Ishikawa (cell line): ENCODE measurements around the gene LRRC56.
A peak's percentile ranks its signal among the peaks of the same experiment; 100 is the strongest.

Experiments
- CEBPB ChIP-seq: IDR thresholded peaks from 2 replicates; pipeline ENCODE4 v1.6.1; 2012
- CREB1 ChIP-seq: IDR thresholded peaks from 2 replicates; pipeline ENCODE4 v1.6.1; 2012; ENCODE audit warnings: low read depth
- EGR1 ChIP-seq: IDR thresholded peaks from 2 replicates; pipeline ENCODE4 v1.6.1; 2012
- EP300 ChIP-seq: IDR thresholded peaks from 2 replicates; pipeline ENCODE4 v1.6.1; 2012; ENCODE audit warnings: borderline replicate concordance
- NFIC ChIP-seq: IDR thresholded peaks from 2 replicates; pipeline ENCODE4 v1.6.1; 2012
- RAD21 ChIP-seq: IDR thresholded peaks from 2 replicates; pipeline ENCODE4 v1.6.1; 2012; ENCODE audit warnings: low read depth
- TAF1 ChIP-seq: IDR thresholded peaks from 2 replicates; pipeline ENCODE4 v1.6.1; 2012; ENCODE audit warnings: low read depth, mild to moderate bottlenecking
- TCF12 ChIP-seq: IDR thresholded peaks from 2 replicates; pipeline ENCODE4 v1.6.1; 2012; ENCODE audit warnings: low read depth
- TEAD4 ChIP-seq: IDR thresholded peaks from 2 replicates; pipeline ENCODE4 v1.6.1; 2012
- YY1 ChIP-seq: IDR thresholded peaks from 2 replicates; pipeline ENCODE4 v1.6.1; 2012; ENCODE audit warnings: low read depth
- ZBTB7A ChIP-seq: IDR thresholded peaks from 2 replicates; pipeline ENCODE4 v1.6.1; 2012; ENCODE audit warnings: low read depth
- TF ChIP-seq, protein P1 (sequence below): IDR thresholded peaks from 2 replicates; pipeline ENCODE4 v1.6.1; 2012
- TF ChIP-seq, protein P2 (sequence below): IDR thresholded peaks from 2 replicates; pipeline ENCODE4 v1.6.1; 2012
- TF ChIP-seq, protein P3 (sequence below): IDR thresholded peaks from 2 replicates; pipeline ENCODE4 v1.6.1; 2012; ENCODE audit warnings: low read depth, mild to moderate bottlenecking

LRRC56 gene

DNA sequence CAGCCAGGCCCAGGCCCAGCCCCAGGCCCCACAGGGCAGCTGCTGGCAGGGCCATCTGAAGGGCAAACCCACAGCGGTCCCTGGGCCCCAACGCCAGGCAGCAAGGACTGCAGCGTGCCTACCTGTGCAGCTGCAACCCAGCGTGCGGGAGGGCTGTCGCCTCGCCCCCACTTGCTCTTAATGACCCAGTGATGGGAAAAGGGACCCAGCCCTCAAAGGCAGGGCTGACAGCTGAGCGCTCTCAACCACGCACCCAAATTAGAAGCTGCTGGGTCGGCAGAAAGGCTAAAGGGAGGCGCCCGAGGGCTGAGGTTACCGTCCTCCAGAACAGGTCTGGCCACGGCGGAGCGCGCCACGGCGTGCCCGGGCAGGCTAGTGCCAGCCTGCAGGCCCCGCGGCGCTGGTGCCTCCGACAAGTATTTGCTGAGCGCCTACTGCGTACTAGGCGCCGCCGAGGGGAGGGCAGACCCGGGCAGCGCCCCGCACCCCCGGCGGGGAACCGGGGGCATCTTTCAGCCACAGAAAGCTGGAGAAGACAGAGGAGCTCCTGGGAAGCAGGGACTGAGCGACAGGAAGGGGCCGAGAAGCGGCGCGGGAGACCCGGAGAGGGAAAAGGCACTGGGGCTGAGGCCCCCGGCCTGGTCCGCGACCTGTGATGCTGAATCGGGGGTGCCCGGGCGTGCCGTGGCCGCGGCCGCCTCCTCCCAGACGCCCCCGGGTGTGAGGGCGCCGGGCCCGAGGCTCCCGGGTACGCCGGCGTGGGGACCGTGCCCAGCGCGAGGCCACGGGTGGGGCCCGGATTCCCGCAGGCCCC, 2.7 kb upstream of the LRRC56 start:
- TF ChIP-seq, protein P1, sequence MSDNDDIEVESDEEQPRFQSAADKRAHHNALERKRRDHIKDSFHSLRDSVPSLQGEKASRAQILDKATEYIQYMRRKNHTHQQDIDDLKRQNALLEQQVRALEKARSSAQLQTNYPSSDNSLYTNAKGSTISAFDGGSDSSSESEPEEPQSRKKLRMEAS = peak; percentile 28; the same call in 1 of the 2 replicates
- TF ChIP-seq, protein P2, sequence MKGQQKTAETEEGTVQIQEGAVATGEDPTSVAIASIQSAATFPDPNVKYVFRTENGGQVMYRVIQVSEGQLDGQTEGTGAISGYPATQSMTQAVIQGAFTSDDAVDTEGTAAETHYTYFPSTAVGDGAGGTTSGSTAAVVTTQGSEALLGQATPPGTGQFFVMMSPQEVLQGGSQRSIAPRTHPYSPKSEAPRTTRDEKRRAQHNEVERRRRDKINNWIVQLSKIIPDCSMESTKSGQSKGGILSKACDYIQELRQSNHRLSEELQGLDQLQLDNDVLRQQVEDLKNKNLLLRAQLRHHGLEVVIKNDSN = no peak

DNA sequence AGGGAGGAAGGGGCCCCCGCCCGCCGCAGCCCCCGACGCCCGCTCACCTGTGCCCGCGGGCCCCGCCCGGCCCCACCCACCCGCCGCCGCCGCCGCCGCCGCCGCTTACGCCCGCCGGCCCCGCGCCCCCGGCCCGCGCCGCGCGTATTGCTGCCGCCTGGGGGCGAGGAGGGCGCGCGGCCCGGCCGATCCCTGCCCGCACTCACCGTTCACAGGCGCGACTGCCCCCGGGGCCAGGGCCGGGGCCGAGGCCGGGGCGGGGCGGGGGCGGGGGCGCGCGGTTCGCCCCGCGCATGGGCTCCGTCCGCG, 2.2 kb upstream of the LRRC56 start:
- TF ChIP-seq, protein P2 = no peak
- no peak for TF ChIP-seq CEBPB
- TF ChIP-seq EGR1 = no peak
- no peak for TF ChIP-seq ZBTB7A
- no peak for TF ChIP-seq CREB1
- TF ChIP-seq EP300 = no peak
- TF ChIP-seq, protein P3, sequence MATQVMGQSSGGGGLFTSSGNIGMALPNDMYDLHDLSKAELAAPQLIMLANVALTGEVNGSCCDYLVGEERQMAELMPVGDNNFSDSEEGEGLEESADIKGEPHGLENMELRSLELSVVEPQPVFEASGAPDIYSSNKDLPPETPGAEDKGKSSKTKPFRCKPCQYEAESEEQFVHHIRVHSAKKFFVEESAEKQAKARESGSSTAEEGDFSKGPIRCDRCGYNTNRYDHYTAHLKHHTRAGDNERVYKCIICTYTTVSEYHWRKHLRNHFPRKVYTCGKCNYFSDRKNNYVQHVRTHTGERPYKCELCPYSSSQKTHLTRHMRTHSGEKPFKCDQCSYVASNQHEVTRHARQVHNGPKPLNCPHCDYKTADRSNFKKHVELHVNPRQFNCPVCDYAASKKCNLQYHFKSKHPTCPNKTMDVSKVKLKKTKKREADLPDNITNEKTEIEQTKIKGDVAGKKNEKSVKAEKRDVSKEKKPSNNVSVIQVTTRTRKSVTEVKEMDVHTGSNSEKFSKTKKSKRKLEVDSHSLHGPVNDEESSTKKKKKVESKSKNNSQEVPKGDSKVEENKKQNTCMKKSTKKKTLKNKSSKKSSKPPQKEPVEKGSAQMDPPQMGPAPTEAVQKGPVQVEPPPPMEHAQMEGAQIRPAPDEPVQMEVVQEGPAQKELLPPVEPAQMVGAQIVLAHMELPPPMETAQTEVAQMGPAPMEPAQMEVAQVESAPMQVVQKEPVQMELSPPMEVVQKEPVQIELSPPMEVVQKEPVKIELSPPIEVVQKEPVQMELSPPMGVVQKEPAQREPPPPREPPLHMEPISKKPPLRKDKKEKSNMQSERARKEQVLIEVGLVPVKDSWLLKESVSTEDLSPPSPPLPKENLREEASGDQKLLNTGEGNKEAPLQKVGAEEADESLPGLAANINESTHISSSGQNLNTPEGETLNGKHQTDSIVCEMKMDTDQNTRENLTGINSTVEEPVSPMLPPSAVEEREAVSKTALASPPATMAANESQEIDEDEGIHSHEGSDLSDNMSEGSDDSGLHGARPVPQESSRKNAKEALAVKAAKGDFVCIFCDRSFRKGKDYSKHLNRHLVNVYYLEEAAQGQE = no peak
- no peak for TF ChIP-seq TEAD4

DNA sequence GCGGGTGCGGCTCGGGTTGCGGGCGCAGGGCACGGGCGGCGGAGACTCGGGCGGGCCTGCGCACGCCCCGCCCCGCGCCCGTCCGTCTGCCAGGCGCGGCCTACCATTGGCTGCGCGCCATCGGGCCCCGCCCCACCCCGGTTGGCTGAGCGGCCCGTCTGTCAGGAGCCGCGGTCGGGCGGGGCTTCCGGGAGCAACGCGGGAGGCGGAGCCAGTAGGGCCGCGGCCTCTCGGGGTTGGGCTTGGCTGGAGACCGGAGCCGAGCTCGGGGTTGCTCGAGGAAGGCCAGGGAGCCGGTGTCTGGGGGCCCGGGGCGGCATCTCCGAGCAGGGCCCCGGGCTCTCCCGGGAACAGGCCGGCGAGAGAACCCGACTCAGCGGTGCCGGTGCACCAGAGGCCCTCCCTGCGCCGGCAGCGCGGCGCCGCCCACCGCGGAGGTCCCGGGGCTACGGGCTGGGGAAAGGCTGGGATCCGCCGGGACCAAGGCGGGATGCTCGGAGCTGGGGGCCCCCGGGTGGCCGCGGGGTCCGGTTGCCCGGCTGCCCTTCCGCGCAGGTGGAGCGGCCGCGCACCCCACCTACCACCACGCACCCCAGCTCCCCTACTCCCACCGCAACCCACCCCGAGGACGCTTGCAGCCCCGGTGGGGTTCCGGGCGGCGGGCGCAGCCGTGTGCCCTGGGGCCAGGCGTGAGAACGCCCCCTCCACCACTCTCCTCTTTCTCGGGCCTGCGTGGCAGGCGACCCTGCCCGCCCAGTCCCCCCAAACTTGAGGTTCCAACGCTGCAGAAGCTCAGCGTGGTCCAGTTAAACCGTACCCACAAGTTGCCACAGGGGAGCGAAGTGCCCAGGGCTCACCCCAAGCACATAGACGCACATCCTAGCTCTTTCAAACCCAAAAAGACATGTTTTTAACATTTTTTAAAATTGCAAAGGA, 1.5 kb upstream of the LRRC56 start, which contains the start of gene HRAS:
TSS of gene HRAS (minus strand) at position 58 of the 936 bp plus-strand sequence.
- TF ChIP-seq TAF1 = peak; percentile 66; the same call in 1 of the 2 replicates
- TF ChIP-seq TCF12 = no peak
- TF ChIP-seq, protein P1 = peak; percentile 24
- peak; percentile 79; the same call in 1 of the 2 replicates for TF ChIP-seq ZBTB7A

DNA sequence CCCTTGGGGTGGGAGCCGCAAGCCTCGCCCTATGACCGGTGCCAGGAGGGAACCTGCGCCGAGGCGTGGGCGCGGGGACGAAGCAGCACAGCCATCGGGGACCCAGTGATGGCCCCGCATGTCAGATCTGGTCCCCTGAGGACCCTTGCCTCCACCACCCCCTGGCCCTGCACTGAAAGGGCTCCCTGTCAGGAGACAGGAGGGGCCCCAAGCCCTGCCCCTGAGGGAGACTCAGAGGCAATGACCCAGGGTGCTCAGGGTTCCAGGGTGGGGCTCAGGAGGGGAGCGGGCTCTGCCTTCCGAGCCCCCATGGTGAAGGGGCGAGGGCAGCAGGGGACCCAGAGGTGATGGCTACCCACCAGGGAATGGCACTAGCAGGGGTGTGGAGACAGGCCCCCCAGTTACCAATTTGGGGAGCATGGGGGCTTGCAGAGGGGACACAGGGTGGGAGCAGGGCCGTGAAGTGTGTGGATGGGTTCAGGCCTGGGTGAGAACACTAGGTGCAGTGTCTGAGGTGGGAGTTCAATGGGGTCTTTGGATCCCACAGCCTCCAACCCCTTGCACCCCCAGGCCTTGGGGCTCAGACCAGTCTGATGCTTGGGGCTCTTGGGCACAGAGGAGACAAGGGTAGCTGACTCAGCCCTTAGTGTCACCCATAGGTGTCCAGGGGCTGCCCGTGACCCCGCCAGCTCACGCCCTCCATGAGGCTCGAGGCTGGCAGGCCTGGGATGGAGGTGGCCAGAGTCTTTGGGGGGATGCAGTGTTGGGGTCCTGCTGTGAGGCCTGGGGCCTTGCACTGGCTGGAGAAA, 499 bp downstream of the LRRC56 start:
- TF ChIP-seq ZBTB7A = 0 out of 2 replicates have a peak, but pooled peaks have one; percentile 52
- TF ChIP-seq TCF12 = no peak

DNA sequence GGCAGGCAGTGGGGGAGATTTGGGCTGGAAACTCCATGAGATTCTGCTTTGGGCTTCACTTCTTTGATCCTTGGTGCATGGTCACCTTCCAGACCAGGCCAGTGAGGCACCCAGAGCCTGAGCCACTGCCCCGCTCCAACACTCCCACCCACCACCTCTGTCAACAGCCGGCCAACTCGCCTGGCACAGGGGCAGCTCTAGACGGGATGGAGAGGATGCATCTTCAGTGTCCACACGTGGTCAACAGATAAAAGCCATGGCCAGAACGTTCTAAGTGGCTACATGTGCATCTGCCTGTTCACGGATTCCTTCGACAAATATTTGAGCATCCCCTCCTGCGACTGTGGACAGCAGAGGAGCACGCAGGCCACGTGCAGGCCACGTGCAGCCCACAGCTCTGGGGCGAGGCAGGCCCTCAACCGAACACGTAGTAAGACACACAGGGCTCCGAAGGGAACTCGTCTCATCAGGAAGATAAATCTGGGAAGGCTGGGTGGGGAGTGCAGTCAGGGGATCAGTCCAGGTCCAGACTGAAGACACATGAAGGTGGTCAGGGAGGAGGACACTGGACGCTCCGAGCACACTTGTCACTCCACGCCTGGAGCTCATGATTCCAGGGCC, 1.2 kb downstream of the LRRC56 start:
- no peak for TF ChIP-seq TCF12

DNA sequence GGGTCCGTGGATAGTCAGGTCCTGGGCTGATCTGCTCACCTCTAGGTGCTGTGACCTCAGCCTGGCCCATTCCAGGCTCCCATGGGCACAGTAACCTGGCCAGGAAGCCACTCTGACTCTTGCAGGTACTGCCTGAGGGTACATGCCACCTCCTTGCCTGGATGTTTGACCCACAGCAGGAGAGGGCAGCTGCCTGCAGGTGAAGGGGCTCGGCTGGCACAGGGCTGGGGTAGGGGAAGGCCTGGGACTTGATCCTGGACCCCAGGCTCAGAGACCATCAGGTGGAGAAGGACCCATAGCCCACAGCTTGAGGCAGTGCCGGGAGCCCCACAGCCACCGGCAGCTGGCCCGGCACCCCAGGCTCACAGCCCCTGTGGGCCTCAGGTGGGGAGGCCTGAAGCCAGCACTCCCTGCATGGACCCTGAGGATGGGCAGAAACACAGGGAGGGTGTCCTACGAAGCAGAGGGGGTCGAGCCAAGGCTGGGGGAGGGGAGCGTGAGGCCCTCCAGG, 2.7 kb downstream of the LRRC56 start:
- TF ChIP-seq EGR1 = no peak
- no peak for TF ChIP-seq ZBTB7A
- no peak for TF ChIP-seq YY1

DNA sequence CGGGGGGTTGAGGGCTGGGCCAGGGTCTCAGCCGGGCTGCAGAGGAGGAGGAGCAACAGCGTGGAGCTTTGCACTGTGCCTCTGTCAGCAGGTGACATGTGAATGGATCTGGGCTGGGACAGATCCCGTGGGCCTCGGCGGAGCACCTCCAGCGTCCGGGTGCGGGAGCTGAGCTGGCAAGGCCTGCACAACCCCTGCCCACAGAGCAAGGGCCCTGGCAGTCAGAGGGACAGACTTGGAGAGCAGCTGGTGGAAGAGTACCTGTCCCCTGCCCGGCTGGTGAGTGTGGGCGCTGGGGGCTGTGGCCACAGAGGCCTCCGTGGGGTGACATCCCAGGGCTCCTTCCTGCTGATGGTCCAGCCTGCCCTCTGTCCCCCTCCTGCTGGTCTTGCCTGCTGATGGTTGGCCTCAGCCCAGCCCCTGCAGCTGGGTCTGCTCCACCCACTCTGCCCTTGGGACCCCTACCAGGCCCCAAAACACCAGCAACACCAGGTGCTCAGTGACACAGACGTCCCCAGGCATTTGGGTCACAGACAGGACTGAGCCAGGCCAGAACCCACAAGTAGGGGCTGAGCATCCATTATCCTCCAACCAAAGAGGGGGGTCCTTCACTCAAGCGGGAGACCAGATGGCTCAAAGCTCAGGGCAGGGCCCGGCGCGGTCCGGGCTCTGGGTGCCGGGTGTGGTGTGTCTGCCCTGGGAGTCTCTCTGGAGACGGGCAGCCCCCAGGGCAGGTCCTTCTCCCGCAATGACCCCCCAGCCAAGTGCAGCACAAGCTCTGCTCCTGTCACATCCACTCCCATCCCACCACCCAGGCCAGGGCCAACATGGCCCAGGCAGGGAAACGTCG, 3.5 kb downstream of the LRRC56 start:
- TF ChIP-seq, protein P3 = no peak
- TF ChIP-seq ZBTB7A = no peak
- no peak for TF ChIP-seq TCF12
- TF ChIP-seq EP300 = no peak
- no peak for TF ChIP-seq RAD21
- TF ChIP-seq TEAD4 = no peak
- TF ChIP-seq, protein P2 = no peak
- TF ChIP-seq YY1 = no peak
- TF ChIP-seq NFIC = no peak
- no peak for TF ChIP-seq CEBPB
